Calu3 (cell line): ENCODE data around the gene WWOX. TPM values are rescaled to one million over a fixed set of nuclear protein-coding genes. Genes with fewer than 3 reads are reported as not detected.

Experiments used
- BruUV-seq: library from RNA; stranded (reverse); fragments of 400-500 nt; replicated peaks from 2 replicates; lab custom pipeline; 2021; lab: Mats Ljungman, UMichigan
- CTCF ChIA-PET: fragments of 300-600 bp; sonication (Branson Sonifier 250); formaldehyde crosslinking; loops from one replicate; lab custom pipeline; 2022; ENCODE audit warnings: antibody characterized with exemption; lab: Charles Lee
- DNase-seq: peaks from one replicate; pipeline ENCODE4 v3.0.0; 2022
- H3K27ac Mint-ChIP-seq: one replicate; pipeline ENCODE4 v1.8.0; 2022; ENCODE audit warnings: mixed read lengths; ENCODE audit not compliant: unreplicated experiment
- H3K27me3 Mint-ChIP-seq: one replicate; pipeline ENCODE4 v1.8.0; 2022; ENCODE audit warnings: mixed read lengths; ENCODE audit not compliant: unreplicated experiment
- H3K36me3 Mint-ChIP-seq: one replicate; pipeline ENCODE4 v1.8.0; 2022; ENCODE audit warnings: mild to moderate bottlenecking, moderate library complexity, mixed read lengths; ENCODE audit not compliant: insufficient read depth, unreplicated experiment
- H3K4me1 Mint-ChIP-seq: one replicate; pipeline ENCODE4 v1.8.0; 2022; ENCODE audit warnings: mild to moderate bottlenecking, low read depth, mixed read lengths; ENCODE audit not compliant: unreplicated experiment
- H3K4me3 Mint-ChIP-seq: one replicate; pipeline ENCODE4 v1.8.0; 2022; ENCODE audit warnings: mild to moderate bottlenecking, low read depth, moderate library complexity, mixed read lengths; ENCODE audit not compliant: unreplicated experiment
- H3K9me3 Mint-ChIP-seq: one replicate; pipeline ENCODE4 v1.8.0; 2022; ENCODE audit warnings: low read depth, mixed read lengths; ENCODE audit not compliant: unreplicated experiment
- CTCF ChIP-seq: fragments of 200-600 bp; IDR thresholded peaks from one replicate; pipeline ENCODE4 v1.8.0; 2022; ENCODE audit warnings: antibody characterized with exemption; ENCODE audit not compliant: unreplicated experiment
- intact Hi-C: fragments of 100-400 bp; cut with micrococcal nuclease; formaldehyde crosslinking; loops from one replicate; pipeline ENCODE4 v1.10.0; 2022; ENCODE audit not compliant: unreplicated experiment
- total RNA-seq: library from RNA; stranded (reverse); gene quantifications from 2 replicates; pipeline ENCODE4 v1.2.3, GENCODE V29; 2022

The WWOX gene
- total RNA-seq, 1 experiment from 2014 or later: 33.5 TPM

- no peak for DNase-seq
- no TSS peak for BruUV-seq
- no peak overlapping the region for H3K4me3 Mint-ChIP-seq
- H3K4me1 Mint-ChIP-seq: no peaks in the 10 kb centered on the region
- no peak for TF ChIP-seq CTCF
- intact Hi-C loops: no loop called here
- H3K9me3 Mint-ChIP-seq: no peaks in the 10 kb centered on the region
- no peaks in the 10 kb centered on the region for H3K36me3 Mint-ChIP-seq
- no peaks in the 10 kb centered on the region for H3K27me3 Mint-ChIP-seq
- H3K27ac Mint-ChIP-seq: no peak overlapping the region
- CTCF ChIA-PET: no interaction called here
Measured at GRCh38 chr16:78108451-78108850, 9.0 kb downstream of the WWOX start.

GRCh38 chr16:78113258-78113657, 13.8 kb downstream of the WWOX start:
- H3K9me3 Mint-ChIP-seq: no peaks in the 10 kb centered on the region
- TF ChIP-seq CTCF: no peak
- H3K4me1 Mint-ChIP-seq: no peaks in the 10 kb centered on the region
- intact Hi-C loops: no loop called here
- CTCF ChIA-PET: no interaction called here
- BruUV-seq: no TSS peak
- DNase-seq: no peak
- no peak overlapping the region for H3K4me3 Mint-ChIP-seq
- H3K27me3 Mint-ChIP-seq: no peaks in the 10 kb centered on the region
- no peak overlapping the region for H3K27ac Mint-ChIP-seq
- no peaks in the 10 kb centered on the region for H3K36me3 Mint-ChIP-seq

GRCh38 chr16:78115659-78116058, 16.2 kb downstream of the WWOX start:
- no TSS peak for BruUV-seq
- intact Hi-C loops: no loop called here

GRCh38 chr16:78116946-78117345, 17.5 kb downstream of the WWOX start:
- Mint-ChIP-seq H3K27ac (no peak overlapping the region), H3K27me3 (no peaks in the 10 kb centered on the region), H3K36me3 (no peaks in the 10 kb centered on the region), H3K9me3 (no peaks in the 10 kb centered on the region), H3K4me3 (no peak overlapping the region), H3K4me1 (no peaks in the 10 kb centered on the region)
- no TSS peak for BruUV-seq
- CTCF ChIA-PET: no interaction called here
- TF ChIP-seq CTCF: no peak
- no peak for DNase-seq
- intact Hi-C loops: no loop called here

More at GRCh38 chr16:78115659-78116058, 16.2 kb downstream of the WWOX start:
- H3K9me3 Mint-ChIP-seq: no peaks in the 10 kb centered on the region
- no peak overlapping the region for H3K4me3 Mint-ChIP-seq
- no peaks in the 10 kb centered on the region for H3K27me3 Mint-ChIP-seq
- no peak for TF ChIP-seq CTCF
- no peaks in the 10 kb centered on the region for H3K36me3 Mint-ChIP-seq
- no peak overlapping the region for H3K27ac Mint-ChIP-seq
- CTCF ChIA-PET: no interaction called here
- DNase-seq: no peak
- no peaks in the 10 kb centered on the region for H3K4me1 Mint-ChIP-seq
